Measurements from ENCODE around the gene NISCH.
A peak's percentile ranks its signal among the peaks of the same experiment; 100 is the strongest.

Gene NISCH

GRCh38 chr3:52455283-52456168 lies at the start of gene NISCH:
Gene NISCH, plus strand, starts transcription at chr3:52455604. Its CDS starts 38 bp downstream, at chr3:52455642.
- H3K27ac Mint-ChIP-seq = peak within 1 kb of the TSS; percentile 98
- peaks cover 29 to 46% of the 10 kb centered on the region in 2 donors for H3K4me1 Mint-ChIP-seq
- H3K36me3 Mint-ChIP-seq = peaks cover 16 to 20% of the 10 kb centered on the region in 2 donors
- no peaks in the 10 kb centered on the region for H3K9me3 Mint-ChIP-seq
- no peaks in the 10 kb centered on the region for H3K27me3 Mint-ChIP-seq
- H3K4me3 Mint-ChIP-seq = peak within 1 kb of the TSS; percentile 86 to 96
- DNase-seq (peak; percentile 90), ATAC-seq (replicated peaks) (peak; percentile 93 to 96)

- no peak for DNase-seq
- H3K4me1 Mint-ChIP-seq = peaks cover 20 to 35% of the 10 kb centered on the region in 2 donors
- peaks cover 41 to 60% of the 10 kb centered on the region in 2 donors for H3K36me3 Mint-ChIP-seq
- H3K27ac Mint-ChIP-seq = no peak overlapping the region
- no peaks in the 10 kb centered on the region for H3K27me3 Mint-ChIP-seq
- H3K4me3 Mint-ChIP-seq = no peak overlapping the region
- ATAC-seq (replicated peaks) = no peak
- H3K9me3 Mint-ChIP-seq = no peaks in the 10 kb centered on the region
Observed at GRCh38 chr3:52406231-52406661, 49.2 kb upstream of the NISCH start.

- H3K27ac Mint-ChIP-seq = no peak overlapping the region
- no peaks in the 10 kb centered on the region for H3K27me3 Mint-ChIP-seq
- DNase-seq (no peak), ATAC-seq (replicated peaks) (no peak)
- peaks cover 26 to 42% of the 10 kb centered on the region in 2 donors for H3K4me1 Mint-ChIP-seq
- no peaks in the 10 kb centered on the region for H3K9me3 Mint-ChIP-seq
- peaks cover 36 to 52% of the 10 kb centered on the region in 2 donors for H3K36me3 Mint-ChIP-seq
- H3K4me3 Mint-ChIP-seq = no peak overlapping the region
Observed at GRCh38 chr3:52406791-52407510, 48.5 kb upstream of the NISCH start.

GRCh38 chr3:52407779-52408178 lies 47.6 kb upstream of the NISCH start:
- H3K4me3 Mint-ChIP-seq = peak overlapping the region in 1 of 2 donors; percentile 95
- H3K4me1 Mint-ChIP-seq = peaks cover 26 to 51% of the 10 kb centered on the region in 2 donors
- peaks cover 32 to 46% of the 10 kb centered on the region in 2 donors for H3K36me3 Mint-ChIP-seq

GRCh38 chr3:52408466-52408865 lies 46.9 kb upstream of the NISCH start:
- ATAC-seq (replicated peaks) = no peak
- H3K4me3 Mint-ChIP-seq = peak overlapping the region; percentile 94 to 95
- H3K9me3 Mint-ChIP-seq = no peaks in the 10 kb centered on the region

More at GRCh38 chr3:52407779-52408178, 47.6 kb upstream of the NISCH start:
- H3K9me3 Mint-ChIP-seq = no peaks in the 10 kb centered on the region
- DNase-seq (no peak), ATAC-seq (replicated peaks) (no peak)
- no peaks in the 10 kb centered on the region for H3K27me3 Mint-ChIP-seq
- H3K27ac Mint-ChIP-seq = no peak overlapping the region

GRCh38 chr3:52415800-52416199 lies 39.6 kb upstream of the NISCH start:
- Mint-ChIP-seq H3K4me1 (peaks cover 8 to 27% of the 10 kb centered on the region in 2 donors), H3K27me3 (no peaks in the 10 kb centered on the region), H3K4me3 (no peak overlapping the region), H3K27ac (no peak overlapping the region), H3K36me3 (peaks cover 5 to 8% of the 10 kb centered on the region in 2 donors), H3K9me3 (no peaks in the 10 kb centered on the region)
- ATAC-seq (replicated peaks) = no peak
- no peak for DNase-seq

More at GRCh38 chr3:52408466-52408865, 46.9 kb upstream of the NISCH start:
- DNase-seq = no peak
- Mint-ChIP-seq H3K36me3 (peaks cover 26 to 39% of the 10 kb centered on the region in 2 donors), H3K4me1 (peaks cover 26 to 53% of the 10 kb centered on the region in 2 donors), H3K27me3 (no peaks in the 10 kb centered on the region), H3K27ac (peak overlapping the region; percentile 98)

- no peaks in the 10 kb centered on the region for H3K9me3 Mint-ChIP-seq
- peaks cover 0 to 6% of the 10 kb centered on the region in 2 donors for H3K36me3 Mint-ChIP-seq
- DNase-seq (no peak), ATAC-seq (replicated peaks) (no peak)
- no peaks in the 10 kb centered on the region for H3K27me3 Mint-ChIP-seq
- H3K4me3 Mint-ChIP-seq = no peak overlapping the region
- no peak overlapping the region for H3K27ac Mint-ChIP-seq
- H3K4me1 Mint-ChIP-seq = peaks cover 0 to 4% of the 10 kb centered on the region in 2 donors
Observed at GRCh38 chr3:52420388-52420787, 35.0 kb upstream of the NISCH start.

- H3K27me3 Mint-ChIP-seq = no peaks in the 10 kb centered on the region
- no peak overlapping the region for H3K27ac Mint-ChIP-seq
- no peak overlapping the region for H3K4me3 Mint-ChIP-seq
- peaks cover 0 to 4% of the 10 kb centered on the region in 2 donors for H3K36me3 Mint-ChIP-seq
- DNase-seq (no peak), ATAC-seq (replicated peaks) (no peak)
- H3K9me3 Mint-ChIP-seq = no peaks in the 10 kb centered on the region
- H3K4me1 Mint-ChIP-seq = no peaks in the 10 kb centered on the region
Observed at GRCh38 chr3:52422669-52423068, 32.7 kb upstream of the NISCH start.

GRCh38 chr3:52423173-52423572 lies 32.2 kb upstream of the NISCH start:
- DNase-seq = no peak
- no peak overlapping the region for H3K27ac Mint-ChIP-seq
- no peaks in the 10 kb centered on the region for H3K4me1 Mint-ChIP-seq
- H3K27me3 Mint-ChIP-seq = no peaks in the 10 kb centered on the region
- peaks cover 0 to 4% of the 10 kb centered on the region in 2 donors for H3K36me3 Mint-ChIP-seq
- ATAC-seq (replicated peaks) = no peak
- H3K4me3 Mint-ChIP-seq = no peak overlapping the region
- no peaks in the 10 kb centered on the region for H3K9me3 Mint-ChIP-seq

- no peaks in the 10 kb centered on the region for H3K36me3 Mint-ChIP-seq
- H3K4me3 Mint-ChIP-seq = no peak overlapping the region
- H3K9me3 Mint-ChIP-seq = no peaks in the 10 kb centered on the region
- H3K27ac Mint-ChIP-seq = no peak overlapping the region
- ATAC-seq (replicated peaks) (peak; percentile 80 to 89), DNase-seq (no peak)
- H3K27me3 Mint-ChIP-seq = peaks cover 0 to 4% of the 10 kb centered on the region in 2 donors
- no peaks in the 10 kb centered on the region for H3K4me1 Mint-ChIP-seq
Observed at GRCh38 chr3:52428151-52429005, 27.0 kb upstream of the NISCH start.

- no peaks in the 10 kb centered on the region for H3K4me1 Mint-ChIP-seq
- H3K9me3 Mint-ChIP-seq = no peaks in the 10 kb centered on the region
- H3K4me3 Mint-ChIP-seq = no peak overlapping the region
- H3K27me3 Mint-ChIP-seq = peaks cover 0 to 4% of the 10 kb centered on the region in 2 donors
- DNase-seq = no peak
- ATAC-seq (replicated peaks) = no peak
- H3K27ac Mint-ChIP-seq = no peak overlapping the region
- H3K36me3 Mint-ChIP-seq = no peaks in the 10 kb centered on the region
Observed at GRCh38 chr3:52429031-52429430, 26.4 kb upstream of the NISCH start.

- Mint-ChIP-seq H3K4me3 (no peak overlapping the region), H3K9me3 (no peaks in the 10 kb centered on the region), H3K4me1 (no peaks in the 10 kb centered on the region), H3K27me3 (peaks cover 0 to 4% of the 10 kb centered on the region in 2 donors), H3K27ac (no peak overlapping the region), H3K36me3 (no peaks in the 10 kb centered on the region)
- DNase-seq = no peak
- ATAC-seq (replicated peaks) = no peak
Observed at GRCh38 chr3:52429779-52430415, 25.5 kb upstream of the NISCH start.

GRCh38 chr3:52430416-52430810 lies 25.0 kb upstream of the NISCH start:
- no peak for ATAC-seq (replicated peaks)
- no peak for DNase-seq
- no peaks in the 10 kb centered on the region for H3K4me1 Mint-ChIP-seq
- no peak overlapping the region for H3K4me3 Mint-ChIP-seq
- H3K27ac Mint-ChIP-seq = no peak overlapping the region
- H3K27me3 Mint-ChIP-seq = peaks cover 0 to 4% of the 10 kb centered on the region in 2 donors
- no peaks in the 10 kb centered on the region for H3K36me3 Mint-ChIP-seq
- no peaks in the 10 kb centered on the region for H3K9me3 Mint-ChIP-seq

Data from stimulated activated naive B cell treated with anti-CD40 and anti-IgM and Interleukin-4, amounts not matched to agents 10 μg/mL and 1 μg/mL and 100 μg/mL, for 72 hours (primary cell).